Measurements from ENCODE around the gene GAS2L2. TPM values are rescaled to one million over a fixed set of nuclear protein-coding genes. Genes with fewer than 3 reads are reported as not detected.

Gene GAS2L2
- total RNA-seq, 1 donor from 2014 or later, result not detected

- FAIRE-seq, result no peak
- no peak for TF ChIP-seq CTCF (IDR thresholded peaks at IDR 0.05; ENCODE audit: insufficient read depth, low read length, severe bottlenecking)
- H3K27me3 ChIP-seq (ENCODE audit: control insufficient read depth, insufficient read depth, low read length), result no peaks in the 10 kb centered on the region
- no peak for DNase-seq (ENCODE audit: low read depth)
- peaks cover 10% of the 10 kb centered on the region for H3K36me3 ChIP-seq (ENCODE audit: control insufficient read depth, insufficient read depth, low read length)
- H3K4me3 ChIP-seq (ENCODE audit: low read depth, low read length), result no peak overlapping the region
Observed at GRCh38 chr17:35715416-35715815, 37.6 kb downstream of the GAS2L2 start.

- no peak for FAIRE-seq
- Histone ChIP-seq H3K27me3 (ENCODE audit: control insufficient read depth, insufficient read depth, low read length) (no peaks in the 10 kb centered on the region), H3K36me3 (ENCODE audit: control insufficient read depth, insufficient read depth, low read length) (peaks cover 10% of the 10 kb centered on the region)
Observed at GRCh38 chr17:35714988-35715387, 38.1 kb downstream of the GAS2L2 start.

GRCh38 chr17:35713069-35713728 lies 39.8 kb downstream of the GAS2L2 start:
- Histone ChIP-seq H3K36me3 (ENCODE audit: control insufficient read depth, insufficient read depth, low read length) (peaks cover 11% of the 10 kb centered on the region), H3K27me3 (ENCODE audit: control insufficient read depth, insufficient read depth, low read length) (no peaks in the 10 kb centered on the region), H3K4me3 (ENCODE audit: low read depth, low read length) (no peak overlapping the region)
- FAIRE-seq (no peak), DNase-seq (ENCODE audit: low read depth) (no peak)
- no peak for TF ChIP-seq CTCF (IDR thresholded peaks at IDR 0.05; ENCODE audit: insufficient read depth, low read length, severe bottlenecking)

More at GRCh38 chr17:35714988-35715387, 38.1 kb downstream of the GAS2L2 start:
- no peak for DNase-seq (ENCODE audit: low read depth)
- no peak overlapping the region for H3K4me3 ChIP-seq (ENCODE audit: low read depth, low read length)
- TF ChIP-seq CTCF (IDR thresholded peaks at IDR 0.05; ENCODE audit: insufficient read depth, low read length, severe bottlenecking), result no peak

DNA sequence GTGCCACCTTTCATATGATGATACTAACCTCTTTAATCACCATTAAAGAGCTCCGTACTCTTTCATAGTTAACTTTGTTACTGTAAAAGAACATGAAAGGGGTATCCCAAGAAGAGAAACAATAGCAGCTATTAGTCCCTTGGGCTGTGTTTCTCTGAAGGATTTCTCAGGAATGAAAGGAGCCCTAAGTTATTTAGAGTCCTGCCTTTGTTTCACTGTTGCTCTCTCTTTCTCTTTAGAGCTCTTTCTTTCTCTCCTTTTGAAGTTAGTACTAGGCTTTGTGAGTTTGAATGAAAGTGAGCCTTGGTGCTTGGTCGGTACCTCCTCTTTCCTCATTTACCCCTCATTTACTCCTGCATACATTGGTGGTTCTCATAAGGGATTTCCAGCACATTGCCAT lies 42.1 kb downstream of the GAS2L2 start:
- no peak overlapping the region for H3K4me3 ChIP-seq (ENCODE audit: low read depth, low read length)
- FAIRE-seq (no peak), DNase-seq (ENCODE audit: low read depth) (no peak)
- H3K27me3 ChIP-seq (ENCODE audit: control insufficient read depth, insufficient read depth, low read length), result no peaks in the 10 kb centered on the region
- no peak for TF ChIP-seq CTCF (IDR thresholded peaks at IDR 0.05; ENCODE audit: insufficient read depth, low read length, severe bottlenecking)
- peaks cover 11% of the 10 kb centered on the region for H3K36me3 ChIP-seq (ENCODE audit: control insufficient read depth, insufficient read depth, low read length)

DNA sequence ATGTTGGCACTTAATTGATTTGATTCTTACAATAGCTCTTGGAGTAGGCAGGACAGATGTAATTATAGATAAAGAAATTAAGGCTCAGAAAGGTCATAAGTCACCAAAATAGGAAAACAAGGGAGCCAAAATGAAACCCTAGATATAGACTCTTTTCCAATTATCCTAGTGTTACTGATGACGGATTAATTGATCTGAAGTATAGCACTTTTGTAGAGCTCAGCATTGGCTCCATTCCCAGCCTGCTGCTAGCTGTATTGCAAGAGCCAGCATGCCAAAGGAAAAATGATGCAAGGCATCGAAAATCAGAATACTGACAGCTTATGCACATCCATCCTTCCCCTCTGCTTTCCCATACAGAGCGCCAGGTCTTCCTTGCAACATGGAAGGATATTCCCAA lies 43.2 kb downstream of the GAS2L2 start:
- no peak for TF ChIP-seq CTCF (IDR thresholded peaks at IDR 0.05; ENCODE audit: insufficient read depth, low read length, severe bottlenecking)
- H3K4me3 ChIP-seq (ENCODE audit: low read depth, low read length), result no peak overlapping the region
- DNase-seq (ENCODE audit: low read depth) (peak; percentile 35), FAIRE-seq (no peak)
- H3K36me3 ChIP-seq (ENCODE audit: control insufficient read depth, insufficient read depth, low read length), result peaks cover 11% of the 10 kb centered on the region
- H3K27me3 ChIP-seq (ENCODE audit: control insufficient read depth, insufficient read depth, low read length), result no peaks in the 10 kb centered on the region

DNA sequence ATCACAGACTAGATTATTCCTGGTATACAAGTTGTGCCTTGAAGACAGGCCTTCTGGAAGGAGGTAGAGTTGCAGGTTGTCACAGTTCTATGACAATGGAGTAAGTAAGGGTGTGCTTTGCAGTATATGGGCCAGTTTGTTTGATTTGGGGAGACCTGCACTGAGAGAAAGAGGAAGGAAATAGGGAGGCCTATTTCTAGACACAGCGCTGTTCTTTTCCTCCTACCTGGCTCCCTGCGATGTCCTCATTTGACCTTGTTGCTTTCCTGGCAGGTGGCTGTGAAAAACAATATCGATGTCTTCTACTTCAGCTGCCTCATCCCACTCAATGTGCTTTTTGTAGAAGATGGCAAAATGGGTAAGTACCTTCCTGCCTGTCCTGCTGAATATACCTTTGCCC lies 44.1 kb downstream of the GAS2L2 start:
- DNase-seq (ENCODE audit: low read depth) (no peak), FAIRE-seq (no peak)
- Histone ChIP-seq H3K27me3 (ENCODE audit: control insufficient read depth, insufficient read depth, low read length) (no peaks in the 10 kb centered on the region), H3K36me3 (ENCODE audit: control insufficient read depth, insufficient read depth, low read length) (peaks cover 8% of the 10 kb centered on the region), H3K4me3 (ENCODE audit: low read depth, low read length) (no peak overlapping the region)
- TF ChIP-seq CTCF (IDR thresholded peaks at IDR 0.05; ENCODE audit: insufficient read depth, low read length, severe bottlenecking), result no peak

Measured in bronchial epithelial cell (primary cell).